Adrenal gland (tissue), 5 donors: ENCODE measurements around the gene PODXL.

Source experiments
- POLR2A ChIP-seq, 2 donors: fragments of 450-650 bp; IDR thresholded peaks; one replicate each; pipeline ENCODE4 v1.6.1; 2017; ENCODE audit warnings: antibody characterized with exemption in 2 of 2, mild to moderate bottlenecking in 2 of 2, moderate library complexity in 1 of 2
- TF ChIP-seq, protein P1 (sequence below), 6 experiments: fragments of 450-650 bp in 4 of 6; fragments of 200-600 bp in 2 of 6; sonication (generic) in 1 of 6; IDR thresholded peaks; 1 replicate in 5 of 6; 2 replicates in 1 of 6; pipeline versions ENCODE4 v1.5.1 to v1.8.0; 2016 to 2021; ENCODE audit warnings: antibody characterized with exemption in 6 of 6, mild to moderate bottlenecking in 2 of 6, moderate library complexity in 1 of 6
- donor health status: DM: no; HTN: no; CAD: no.

GRCh38 chr7:131578602-131579001 lies 22.2 kb upstream of the PODXL start:
- no peak for TF ChIP-seq POLR2A (IDR thresholded peaks at IDR 0.05)
- TF ChIP-seq, protein P1, sequence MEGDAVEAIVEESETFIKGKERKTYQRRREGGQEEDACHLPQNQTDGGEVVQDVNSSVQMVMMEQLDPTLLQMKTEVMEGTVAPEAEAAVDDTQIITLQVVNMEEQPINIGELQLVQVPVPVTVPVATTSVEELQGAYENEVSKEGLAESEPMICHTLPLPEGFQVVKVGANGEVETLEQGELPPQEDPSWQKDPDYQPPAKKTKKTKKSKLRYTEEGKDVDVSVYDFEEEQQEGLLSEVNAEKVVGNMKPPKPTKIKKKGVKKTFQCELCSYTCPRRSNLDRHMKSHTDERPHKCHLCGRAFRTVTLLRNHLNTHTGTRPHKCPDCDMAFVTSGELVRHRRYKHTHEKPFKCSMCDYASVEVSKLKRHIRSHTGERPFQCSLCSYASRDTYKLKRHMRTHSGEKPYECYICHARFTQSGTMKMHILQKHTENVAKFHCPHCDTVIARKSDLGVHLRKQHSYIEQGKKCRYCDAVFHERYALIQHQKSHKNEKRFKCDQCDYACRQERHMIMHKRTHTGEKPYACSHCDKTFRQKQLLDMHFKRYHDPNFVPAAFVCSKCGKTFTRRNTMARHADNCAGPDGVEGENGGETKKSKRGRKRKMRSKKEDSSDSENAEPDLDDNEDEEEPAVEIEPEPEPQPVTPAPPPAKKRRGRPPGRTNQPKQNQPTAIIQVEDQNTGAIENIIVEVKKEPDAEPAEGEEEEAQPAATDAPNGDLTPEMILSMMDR (IDR thresholded peaks at IDR 0.05) = no peak
